GM13977 (cell line): ENCODE results near the gene UNC13A.

Source experiments
- DNase-seq: peaks from one replicate; pipeline ENCODE4 v3.0.0; 2012; ENCODE audit warnings: low spot score
- CTCF ChIP-seq: IDR thresholded peaks from 2 replicates; pipeline ENCODE4 v1.5.1; 2012; ENCODE audit warnings: mild to moderate bottlenecking, control low read depth; ENCODE audit not compliant: insufficient read depth; ENCODE audit errors: extremely low read depth, missing control alignments
- in situ Hi-C: fragments of 300-500 bp; cut with MboI; formaldehyde crosslinking; loops from one replicate; pipeline ENCODE4 v1.12.0; 2022; ENCODE audit warnings: low sequenced_read_pairs, low pct_unique_long_range_greater_than_20kb, mixed read lengths, inconsistent platforms; ENCODE audit not compliant: unreplicated experiment

The UNC13A gene

GRCh38 chr19:17687857-17688784 is at the start of gene UNC13A:
UNC13A (minus strand) TSS chr19:17688354; CDS start chr19:17688199, 155 bp downstream.
- in situ Hi-C loops: no loop called here
- TF ChIP-seq CTCF: no peak
- DNase-seq: peak; percentile 85

GRCh38 chr19:17737690-17738153 is 49.6 kb upstream of the UNC13A start:
- TF ChIP-seq CTCF: no peak
- DNase-seq: no peak
- in situ Hi-C loops: no loop called here

GRCh38 chr19:17735410-17735809 is 47.3 kb upstream of the UNC13A start:
- in situ Hi-C loops: no loop called here
- DNase-seq: no peak
- no peak for TF ChIP-seq CTCF

- no peak for DNase-seq
- no peak for TF ChIP-seq CTCF
- in situ Hi-C loops: no loop called here
Measured at GRCh38 chr19:17734146-17734545, 46.0 kb upstream of the UNC13A start.

GRCh38 chr19:17733127-17733526 is 45.0 kb upstream of the UNC13A start:
- TF ChIP-seq CTCF: no peak
- in situ Hi-C loops: no loop called here
- DNase-seq: no peak

- TF ChIP-seq CTCF: no peak
Measured at GRCh38 chr19:17727843-17728242, 39.7 kb upstream of the UNC13A start.

More at GRCh38 chr19:17727843-17728242, 39.7 kb upstream of the UNC13A start:
- DNase-seq: no peak
- in situ Hi-C loops: no loop called here
